H9 (cell line): ENCODE results near the gene SIGLEC11. TPM values are rescaled to one million over a fixed set of nuclear protein-coding genes. Genes with fewer than 3 reads are reported as not detected.

Experiments used
- DNase-seq: peaks from one replicate; pipeline ENCODE4 v3.0.0-alpha.2; 2017
- H2AFZ ChIP-seq: one replicate; pipeline ENCODE4 v1.6.1; 2013; ENCODE audit warnings: mild to moderate bottlenecking, low read length, control low read depth, moderate library complexity
- H2AK5ac ChIP-seq: 2 replicates; pipeline ENCODE4 v1.6.1; 2013; ENCODE audit warnings: low read length, control low read depth, mixed read lengths; ENCODE audit not compliant: insufficient read length
- H2BK120ac ChIP-seq: one replicate; pipeline ENCODE4 v1.6.1; 2013; ENCODE audit warnings: low read depth, mild to moderate bottlenecking, low read length, control low read depth, inconsistent platforms; ENCODE audit not compliant: poor library complexity, severe bottlenecking
- H2BK12ac ChIP-seq: 2 replicates; pipeline ENCODE4 v1.6.1; 2013; ENCODE audit warnings: low read length, control low read depth, mixed read lengths, low read depth; ENCODE audit not compliant: insufficient read length
- H2BK15ac ChIP-seq: 2 replicates; pipeline ENCODE4 v1.6.1; 2013; ENCODE audit warnings: low read depth, low read length, control low read depth
- H2BK20ac ChIP-seq: one replicate; pipeline ENCODE4 v1.6.1; 2013; ENCODE audit warnings: low read depth, mild to moderate bottlenecking, low read length, control low read depth, inconsistent platforms; ENCODE audit not compliant: poor library complexity, severe bottlenecking
- H2BK5ac ChIP-seq: 2 replicates; pipeline ENCODE4 v1.6.1; 2013; ENCODE audit warnings: low read length, control low read depth, mixed read lengths; ENCODE audit not compliant: insufficient read length
- H3K14ac ChIP-seq: 2 replicates; pipeline ENCODE4 v1.6.1; 2013; ENCODE audit warnings: low read length, control low read depth; ENCODE audit not compliant: insufficient read depth
- H3K18ac ChIP-seq: 2 replicates; pipeline ENCODE4 v1.6.1; 2013; ENCODE audit warnings: low read depth, mild to moderate bottlenecking, mixed read lengths, low read length, control low read depth; ENCODE audit not compliant: insufficient read length
- H3K23ac ChIP-seq: 2 replicates; pipeline ENCODE4 v1.6.1; 2013; ENCODE audit warnings: low read length, control low read depth, mixed read lengths, low read depth; ENCODE audit not compliant: insufficient read length
- H3K23me2 ChIP-seq: 2 replicates; pipeline ENCODE4 v1.6.1; 2013; ENCODE audit warnings: low read depth, mild to moderate bottlenecking, mixed read lengths, low read length, control low read depth; ENCODE audit not compliant: insufficient read length, poor library complexity, severe bottlenecking
- H3K27ac ChIP-seq: 2 replicates; pipeline ENCODE4 v1.5.1; 2013; ENCODE audit warnings: low read length, control low read depth, mixed read lengths, low read depth; ENCODE audit not compliant: insufficient read length
- H3K27me3 ChIP-seq: 2 replicates; pipeline ENCODE4 v1.6.1; 2013; ENCODE audit warnings: low read length, control low read depth, inconsistent platforms; ENCODE audit not compliant: insufficient read depth
- H3K4ac ChIP-seq: 2 replicates; pipeline ENCODE4 v1.6.1; 2013; ENCODE audit warnings: low read depth, mild to moderate bottlenecking, control low read depth, inconsistent platforms, low read length, moderate library complexity
- H3K4me1 ChIP-seq: 2 replicates; pipeline ENCODE4 v1.6.1; 2013; ENCODE audit warnings: low read length, control low read depth, inconsistent platforms; ENCODE audit not compliant: insufficient read depth
- H3K4me2 ChIP-seq: 2 replicates; pipeline ENCODE4 v1.6.1; 2013; ENCODE audit warnings: low read length, control low read depth, mixed read lengths; ENCODE audit not compliant: insufficient read length, insufficient read depth
- H3K56ac ChIP-seq: 2 replicates; pipeline ENCODE4 v1.6.1; 2013; ENCODE audit warnings: low read depth, mild to moderate bottlenecking, mixed read lengths, low read length, control low read depth; ENCODE audit not compliant: insufficient read length
- H3K79me1 ChIP-seq: 2 replicates; pipeline ENCODE4 v1.6.1; 2013; ENCODE audit warnings: low read depth, mild to moderate bottlenecking, moderate library complexity, low read length, control low read depth, inconsistent platforms; ENCODE audit not compliant: insufficient read depth, poor library complexity, severe bottlenecking
- H3K79me2 ChIP-seq: 2 replicates; pipeline ENCODE4 v1.6.1; 2013; ENCODE audit warnings: low read length, control low read depth, inconsistent platforms; ENCODE audit not compliant: insufficient read depth
- H3K9ac ChIP-seq: 2 replicates; pipeline ENCODE4 v1.6.1; 2013; ENCODE audit warnings: low read length, control low read depth, mixed read lengths; ENCODE audit not compliant: insufficient read length; ENCODE audit errors: extremely low read depth
- H3K9me3 ChIP-seq: one replicate; pipeline ENCODE4 v1.6.1; 2013; ENCODE audit warnings: low read depth, low read length, inconsistent platforms; ENCODE audit not compliant: control insufficient read depth
- H3T11ph ChIP-seq: one replicate; pipeline ENCODE4 v1.6.1; 2013; ENCODE audit warnings: mild to moderate bottlenecking, low read length, control low read depth, inconsistent platforms
- H4K20me1 ChIP-seq: one replicate; pipeline ENCODE4 v1.6.1; 2013; ENCODE audit not compliant: control insufficient read depth, insufficient read length, insufficient read depth
- H4K5ac ChIP-seq: 2 replicates; pipeline ENCODE4 v1.6.1; 2013; ENCODE audit warnings: low read depth, mild to moderate bottlenecking, mixed read lengths, low read length, control low read depth; ENCODE audit not compliant: insufficient read length
- H4K8ac ChIP-seq: replicated peaks from 2 replicates; pipeline ENCODE4 v1.6.1; 2013; ENCODE audit warnings: low read length, control low read depth, mixed read lengths, low read depth; ENCODE audit not compliant: insufficient read length
- H4K91ac ChIP-seq: 2 replicates; pipeline ENCODE4 v1.6.1; 2013; ENCODE audit warnings: low read depth, mild to moderate bottlenecking, moderate library complexity, mixed read lengths, low read length, control low read depth; ENCODE audit not compliant: insufficient read length
- H3K27ac Mint-ChIP-seq, 3 experiments: 2 replicates in 2 of 3; 3 replicates in 1 of 3; pipeline ENCODE4 v1.8.0; 2020 to 2021; ENCODE audit warnings: mixed read lengths in 3 of 3, mild to moderate bottlenecking in 1 of 3, moderate library complexity in 1 of 3
- H3K27me3 Mint-ChIP-seq: 2 replicates; pipeline ENCODE4 v1.8.0; 2021; ENCODE audit warnings: low read depth, mild to moderate bottlenecking, moderate library complexity, mixed read lengths
- H3K36me3 Mint-ChIP-seq, 3 experiments: 2 replicates in 2 of 3; 3 replicates in 1 of 3; pipeline ENCODE4 v1.8.0; 2020 to 2021; ENCODE audit warnings: low read depth in 3 of 3, mixed read lengths in 3 of 3; ENCODE audit not compliant: insufficient read depth in 1 of 3
- H3K4me1 Mint-ChIP-seq, 2 experiments: 2 replicates each; pipeline ENCODE4 v1.8.0; 2020; ENCODE audit warnings: mixed read lengths in 2 of 2
- H3K4me3 Mint-ChIP-seq, 2 experiments: 2 replicates in 1 of 2; 3 replicates in 1 of 2; pipeline ENCODE4 v1.8.0; 2020 to 2021; ENCODE audit warnings: mild to moderate bottlenecking in 2 of 2, mixed read lengths in 2 of 2, moderate library complexity in 1 of 2
- H3K9me3 Mint-ChIP-seq, 2 experiments: 2 replicates in 1 of 2; 3 replicates in 1 of 2; pipeline ENCODE4 v1.8.0; 2020; ENCODE audit warnings: mild to moderate bottlenecking in 2 of 2, mixed read lengths in 2 of 2, moderate library complexity in 1 of 2
- WGBS: extraction: QIAGEN DNeasy Blood & Tissue Kit; methylation state at CpG from one replicate; pipeline ENCODE4 v1.1.7; 2013; ENCODE audit warnings: missing lambda C conversion rate, low lambda C conversion rate, mixed read lengths; ENCODE audit not compliant: insufficient read length; ENCODE audit errors: extremely low coverage; 5-methylcytosine and 5-hydroxymethylcytosine counted together
- total RNA-seq: library from RNA; stranded (reverse); gene quantifications from 2 replicates; pipeline ENCODE4 v1.2.1, GENCODE V29; 2021
- TF ChIP-seq, protein P1 (sequence below): fragments of 200-600 bp; sonication (generic); conservative IDR thresholded peaks from 3 replicates; pipeline ENCODE4 v1.8.0; 2021; ENCODE audit warnings: antibody characterized with exemption, mild to moderate bottlenecking

SIGLEC11 gene
- total RNA-seq, 1 experiment from 2014 or later: not detected

DNA sequence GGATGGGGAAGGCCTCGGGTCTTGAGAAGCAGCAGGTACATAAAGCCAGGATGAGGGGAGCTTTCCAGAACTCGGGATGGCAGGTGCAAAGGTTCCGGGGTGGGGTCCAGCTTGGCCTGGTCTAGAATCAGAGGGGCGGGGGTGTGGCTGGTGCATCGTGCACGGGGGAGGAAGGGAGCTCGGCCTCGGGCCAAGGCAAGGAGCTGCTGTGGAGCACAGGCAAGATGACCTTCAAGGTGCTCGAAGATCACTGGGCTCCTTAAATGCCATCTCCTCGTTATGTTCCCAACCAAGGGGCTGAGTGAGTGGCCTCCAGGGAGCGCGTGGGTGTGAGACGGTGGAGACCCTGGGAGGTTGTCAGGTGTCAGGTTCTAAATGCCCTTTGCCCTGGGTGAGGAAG, 16.1 kb upstream of the SIGLEC11 start:
- Histone ChIP-seq H2BK15ac (no peak overlapping the region), H4K91ac (no peak overlapping the region), H3K4me2 (no peak overlapping the region), H3T11ph (no peak overlapping the region), H3K14ac (no peak overlapping the region; the same call in 1 of the 2 replicates), H3K4ac (no peak overlapping the region), H3K9me3 (no peaks in the 10 kb centered on the region), H2BK12ac (no peak overlapping the region), H3K9ac (no peak overlapping the region), H2AK5ac (no peak overlapping the region), H3K79me2 (no peaks in the 10 kb centered on the region), H2BK5ac (no peak overlapping the region), H3K56ac (no peak overlapping the region), H3K27ac (no peak overlapping the region), H4K20me1 (no peaks in the 10 kb centered on the region), H3K23me2 (no peaks in the 10 kb centered on the region), H3K4me1 (no peaks in the 10 kb centered on the region), H2BK120ac (no peak overlapping the region), H3K79me1 (no peaks in the 10 kb centered on the region), H3K27me3 (no peaks in the 10 kb centered on the region), H4K5ac (no peak overlapping the region), H2BK20ac (no peak overlapping the region), H3K18ac (no peak overlapping the region), H2AFZ (no peak overlapping the region), H4K8ac (no peak overlapping the region), H3K23ac (no peak overlapping the region)
- Mint-ChIP-seq H3K27ac (peak overlapping the region; percentile 23 to 61 (median 53); a peak in 2 of 7 replicates), H3K4me3 (no peak overlapping the region), H3K9me3 (no peaks in the 10 kb centered on the region), H3K27me3 (peaks cover 6% of the 10 kb centered on the region), H3K36me3 (peaks cover 0 to 6% (median 3%) of the 10 kb centered on the region in 3 experiments; a peak in 2 of 7 replicates), H3K4me1 (peaks cover 0 to 4% of the 10 kb centered on the region in 2 experiments; a peak in 2 of 4 replicates)
- no CpG with 5 or more reads among the region's 13 CpGs for WGBS
- no peak for DNase-seq
- TF ChIP-seq, protein P1, sequence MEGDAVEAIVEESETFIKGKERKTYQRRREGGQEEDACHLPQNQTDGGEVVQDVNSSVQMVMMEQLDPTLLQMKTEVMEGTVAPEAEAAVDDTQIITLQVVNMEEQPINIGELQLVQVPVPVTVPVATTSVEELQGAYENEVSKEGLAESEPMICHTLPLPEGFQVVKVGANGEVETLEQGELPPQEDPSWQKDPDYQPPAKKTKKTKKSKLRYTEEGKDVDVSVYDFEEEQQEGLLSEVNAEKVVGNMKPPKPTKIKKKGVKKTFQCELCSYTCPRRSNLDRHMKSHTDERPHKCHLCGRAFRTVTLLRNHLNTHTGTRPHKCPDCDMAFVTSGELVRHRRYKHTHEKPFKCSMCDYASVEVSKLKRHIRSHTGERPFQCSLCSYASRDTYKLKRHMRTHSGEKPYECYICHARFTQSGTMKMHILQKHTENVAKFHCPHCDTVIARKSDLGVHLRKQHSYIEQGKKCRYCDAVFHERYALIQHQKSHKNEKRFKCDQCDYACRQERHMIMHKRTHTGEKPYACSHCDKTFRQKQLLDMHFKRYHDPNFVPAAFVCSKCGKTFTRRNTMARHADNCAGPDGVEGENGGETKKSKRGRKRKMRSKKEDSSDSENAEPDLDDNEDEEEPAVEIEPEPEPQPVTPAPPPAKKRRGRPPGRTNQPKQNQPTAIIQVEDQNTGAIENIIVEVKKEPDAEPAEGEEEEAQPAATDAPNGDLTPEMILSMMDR: no peak
